HCT116 (cell line): ENCODE measurements around the gene NCOA1.

Experiments
- CEBPB ChIP-seq: IDR thresholded peaks from 2 replicates; pipeline ENCODE4 v1.6.1; 2012; ENCODE audit warnings: low read depth
- CTCF ChIP-seq, 3 experiments: fragments of 200-600 bp in 1 of 3; sonication (generic) in 1 of 3; IDR thresholded peaks in 2 of 3; conservative IDR thresholded peaks in 1 of 3; 2 replicates each; pipeline ENCODE4 v1.5.1; 2012 to 2017; ENCODE audit warnings: low read depth in 2 of 3, low read length in 2 of 3, antibody characterized with exemption in 1 of 3, borderline replicate concordance in 1 of 3, control low read depth in 1 of 3, mild to moderate bottlenecking in 1 of 3, mixed read lengths in 1 of 3, mixed run types in 1 of 3, moderate library complexity in 1 of 3; ENCODE audit not compliant: insufficient read depth in 1 of 3
- EZH2 ChIP-seq: fragments of 200-600 bp; sonication (generic); IDR thresholded peaks from 2 replicates; pipeline ENCODE4 v1.6.1; 2017; ENCODE audit warnings: antibody characterized with exemption, mixed run types
- EZH2phosphoT487 ChIP-seq: fragments of 200-600 bp; IDR thresholded peaks from 2 replicates; pipeline ENCODE4 v1.6.1; 2018; ENCODE audit warnings: antibody characterized with exemption, borderline replicate concordance
- MAX ChIP-seq: IDR thresholded peaks from 2 replicates; pipeline ENCODE4 v1.6.1; 2012
- POLR2A ChIP-seq: IDR thresholded peaks from 2 replicates; pipeline ENCODE4 v1.7.0; 2011; ENCODE audit warnings: borderline replicate concordance; ENCODE audit not compliant: insufficient read depth, insufficient read length; ENCODE audit errors: extremely low read depth
- POLR2AphosphoS5 ChIP-seq: IDR thresholded peaks from 2 replicates; pipeline ENCODE4 v1.6.1; 2011; ENCODE audit warnings: mild to moderate bottlenecking, low read depth, low read length, moderate library complexity
- RAD21 ChIP-seq: IDR thresholded peaks from 2 replicates; pipeline ENCODE4 v1.6.1; 2012; ENCODE audit warnings: low read depth, mild to moderate bottlenecking
- REST ChIP-seq: IDR thresholded peaks from 2 replicates; pipeline ENCODE4 v1.6.1; 2012; ENCODE audit warnings: low read depth
- TCF7L2 ChIP-seq: IDR thresholded peaks from 2 replicates; pipeline ENCODE4 v1.7.0; 2011; ENCODE audit warnings: borderline replicate concordance, inconsistent platforms; ENCODE audit not compliant: insufficient read depth, insufficient read length; ENCODE audit errors: extremely low read depth
- ZNF274 ChIP-seq: fragments of 200-500 bp; sonication (Bioruptor generic); IDR thresholded peaks from 2 replicates; pipeline ENCODE4 v1.6.1; 2014; ENCODE audit warnings: mild to moderate bottlenecking, low read depth, low read length, inconsistent platforms

- TF ChIP-seq CEBPB (no peak), CTCF (IDR thresholded peaks at IDR 0.05 in 2 of 3, conservative IDR thresholded peaks at IDR 0.05 in 1 of 3; ENCODE audit: borderline replicate concordance in 1 of 3, insufficient read depth in 1 of 3, low read depth in 2 of 3, low read length in 2 of 3) (no peak), MAX (no peak), POLR2A (no peak), RAD21 (no peak), ZNF274 (no peak), REST (no peak), EZH2 (no peak), POLR2AphosphoS5 (no peak), TCF7L2 (no peak), EZH2phosphoT487 (no peak)
Observed at GRCh38 chr2:24576146-24576545, 85.1 kb downstream of the NCOA1 start.
